ENCODE data around the gene OR11H1.
"Not testable (repeated sequence)": the region's sequence is repeated elsewhere in the genome, so short reads cannot be mapped to it uniquely, and the experiment has no call there.

The OR11H1 gene, protein sequence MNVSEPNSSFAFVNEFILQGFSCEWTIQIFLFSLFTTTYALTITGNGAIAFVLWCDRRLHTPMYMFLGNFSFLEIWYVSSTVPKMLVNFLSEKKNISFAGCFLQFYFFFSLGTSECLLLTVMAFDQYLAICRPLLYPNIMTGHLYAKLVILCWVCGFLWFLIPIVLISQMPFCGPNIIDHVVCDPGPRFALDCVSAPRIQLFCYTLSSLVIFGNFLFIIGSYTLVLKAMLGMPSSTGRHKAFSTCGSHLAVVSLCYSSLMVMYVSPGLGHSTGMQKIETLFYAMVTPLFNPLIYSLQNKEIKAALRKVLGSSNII

DNA sequence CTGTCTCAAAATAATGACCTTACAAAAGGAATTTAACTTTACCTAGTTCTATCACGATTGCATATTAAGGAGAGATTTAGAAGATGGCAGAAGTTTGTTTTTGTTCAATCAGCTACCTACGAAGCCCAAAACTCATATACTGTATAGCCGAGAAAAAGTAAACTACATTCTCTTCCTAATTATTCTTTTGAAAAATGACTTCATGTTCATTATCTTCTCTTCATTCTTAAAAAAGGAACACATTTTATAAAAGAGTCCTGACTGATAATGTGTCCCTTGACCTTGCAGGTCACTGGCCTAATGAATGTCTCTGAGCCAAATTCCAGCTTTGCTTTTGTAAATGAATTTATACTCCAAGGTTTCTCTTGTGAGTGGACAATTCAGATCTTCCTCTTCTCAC is at the start of gene OR11H1:
OR11H1 (plus strand) TSS at position 301 of the 400 bp plus-strand sequence; CDS start at position 301, 0 bp downstream.
- not testable (repeated sequence) for DNase-seq (ENCODE audit: low spot score)

DNA sequence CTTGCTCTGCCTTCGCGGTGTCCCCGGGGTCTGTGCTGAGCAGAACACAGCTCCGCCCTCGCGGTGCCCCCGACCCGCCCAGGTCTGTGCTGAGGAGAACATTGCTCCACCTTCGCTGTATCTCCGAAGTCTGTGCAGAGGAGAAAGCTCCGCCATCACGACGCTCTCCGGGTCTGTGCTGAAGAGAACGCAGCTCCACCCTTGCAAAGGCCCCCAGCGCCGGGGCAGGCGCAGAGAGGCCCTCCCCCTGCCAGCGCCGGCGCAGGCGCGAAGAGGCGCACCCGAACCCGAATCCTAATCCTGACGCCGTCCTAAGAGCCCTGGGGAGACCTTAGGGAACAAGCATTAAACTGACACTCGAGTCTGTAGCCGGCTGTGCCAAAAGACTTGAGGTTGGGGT is 18.0 kb upstream of the OR11H1 start:
- not testable (repeated sequence) for DNase-seq (ENCODE audit: low spot score)

DNA sequence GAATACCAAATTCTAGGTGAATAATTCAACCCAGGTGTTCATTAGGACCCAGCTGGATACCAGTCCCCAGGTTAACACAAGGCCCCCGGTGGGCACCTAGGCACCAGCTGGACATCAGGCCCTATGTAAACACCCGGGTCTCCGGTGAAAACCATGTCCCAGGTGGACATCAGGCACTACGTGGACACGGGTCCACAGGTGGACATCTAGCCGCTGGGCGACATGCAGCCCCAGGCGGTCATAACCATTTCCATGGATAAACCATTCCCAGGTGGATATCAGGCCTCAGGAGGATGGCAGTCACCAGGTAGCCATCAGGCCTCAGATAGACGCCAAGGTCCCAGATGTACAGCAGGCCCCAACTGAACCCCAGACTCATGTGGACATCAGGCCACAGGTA is 12.1 kb upstream of the OR11H1 start:
- not testable (repeated sequence) for DNase-seq (ENCODE audit: low spot score)

- DNase-seq (ENCODE audit: low spot score) = not testable (repeated sequence)
Observed at GRCh38 chr22:15553767-15554166, 25.8 kb downstream of the OR11H1 start.

DNA sequence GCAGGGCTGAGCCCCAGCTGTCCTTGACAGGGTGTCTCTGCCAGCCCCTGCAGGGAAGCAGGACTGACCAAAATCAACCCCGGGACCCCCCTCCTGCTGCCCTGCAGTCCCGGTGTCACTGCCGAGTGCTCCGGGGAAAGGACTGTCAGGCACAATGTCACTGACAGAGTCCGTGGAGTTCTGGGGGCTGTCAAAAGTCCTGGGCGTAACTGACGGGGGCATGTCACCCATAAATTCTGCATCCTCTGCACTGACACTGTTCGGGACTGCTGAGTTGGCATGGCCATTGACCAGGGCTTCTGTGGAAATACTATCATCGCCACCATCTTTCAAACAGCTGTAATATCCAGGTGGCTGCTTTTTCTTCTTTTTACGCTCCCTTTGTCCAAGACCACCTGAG is 35.5 kb downstream of the OR11H1 start:
- not testable (repeated sequence) for DNase-seq (ENCODE audit: low spot score)

- not testable (repeated sequence) for DNase-seq (ENCODE audit: low spot score)
Observed at GRCh38 chr22:15565063-15565462, 37.1 kb downstream of the OR11H1 start.

All from RKO (cell line).